ENCODE data around the gene ADGRL1.
"Not testable (repeated sequence)": the region's sequence is repeated elsewhere in the genome, so short reads cannot be mapped to it uniquely, and the experiment has no call there.

Gene ADGRL1

DNA sequence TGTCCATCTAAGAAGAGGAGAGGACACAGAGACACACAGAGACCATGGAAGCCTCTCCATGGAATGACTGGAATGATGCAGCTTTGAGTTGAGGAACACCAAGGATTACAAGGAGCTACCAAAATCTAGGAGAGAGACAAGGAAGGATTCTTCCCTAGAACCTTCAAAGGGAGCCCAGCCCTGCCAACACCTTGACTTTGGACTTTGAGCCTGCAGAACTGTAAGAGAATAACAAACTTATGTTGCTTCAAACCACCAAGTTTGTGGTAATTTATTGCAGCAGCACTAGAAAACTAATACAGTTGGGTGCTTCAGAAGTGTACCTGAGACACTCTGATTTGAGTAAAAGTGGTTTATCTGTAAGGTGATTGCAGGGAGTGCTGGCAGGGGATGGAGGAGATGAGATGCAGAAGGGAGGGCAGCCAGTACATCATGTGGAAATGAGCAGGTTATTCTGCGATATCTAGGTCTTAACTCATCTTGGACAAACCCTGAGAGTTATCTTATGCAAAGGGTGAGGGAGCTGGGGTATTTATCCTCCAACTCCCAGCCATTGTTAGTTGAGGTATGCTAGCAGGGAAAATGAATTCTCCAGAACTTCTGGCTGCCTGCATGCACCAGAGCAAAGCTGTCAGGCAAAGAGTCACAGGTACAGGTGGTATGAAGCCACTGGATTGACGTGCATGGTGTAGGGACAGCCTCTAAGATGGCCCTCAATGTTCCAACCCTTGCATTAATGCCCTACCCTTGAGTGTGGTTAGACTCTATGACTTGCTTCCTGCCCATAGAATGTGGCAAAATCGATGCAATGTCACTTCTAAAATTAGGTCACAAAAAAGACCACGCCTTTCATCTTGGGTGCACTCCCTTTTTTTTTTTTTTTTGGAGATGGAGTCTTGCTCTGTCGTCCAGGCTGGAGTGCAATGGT lies 31.3 kb upstream of the ADGRL1 start:
- no peak overlapping the region for H3K4me3 ChIP-seq (ENCODE audit: low read depth, low read length)
- TF ChIP-seq, protein P1, sequence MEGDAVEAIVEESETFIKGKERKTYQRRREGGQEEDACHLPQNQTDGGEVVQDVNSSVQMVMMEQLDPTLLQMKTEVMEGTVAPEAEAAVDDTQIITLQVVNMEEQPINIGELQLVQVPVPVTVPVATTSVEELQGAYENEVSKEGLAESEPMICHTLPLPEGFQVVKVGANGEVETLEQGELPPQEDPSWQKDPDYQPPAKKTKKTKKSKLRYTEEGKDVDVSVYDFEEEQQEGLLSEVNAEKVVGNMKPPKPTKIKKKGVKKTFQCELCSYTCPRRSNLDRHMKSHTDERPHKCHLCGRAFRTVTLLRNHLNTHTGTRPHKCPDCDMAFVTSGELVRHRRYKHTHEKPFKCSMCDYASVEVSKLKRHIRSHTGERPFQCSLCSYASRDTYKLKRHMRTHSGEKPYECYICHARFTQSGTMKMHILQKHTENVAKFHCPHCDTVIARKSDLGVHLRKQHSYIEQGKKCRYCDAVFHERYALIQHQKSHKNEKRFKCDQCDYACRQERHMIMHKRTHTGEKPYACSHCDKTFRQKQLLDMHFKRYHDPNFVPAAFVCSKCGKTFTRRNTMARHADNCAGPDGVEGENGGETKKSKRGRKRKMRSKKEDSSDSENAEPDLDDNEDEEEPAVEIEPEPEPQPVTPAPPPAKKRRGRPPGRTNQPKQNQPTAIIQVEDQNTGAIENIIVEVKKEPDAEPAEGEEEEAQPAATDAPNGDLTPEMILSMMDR (IDR thresholded peaks at IDR 0.05; ENCODE audit: low read depth, low read length), result no peak
- in situ Hi-C loops (cut with HindIII; ENCODE audit: low sequenced_read_pairs), result no loop called here
- DNase-seq (ENCODE audit: low read depth, low spot score), result no peak

DNA sequence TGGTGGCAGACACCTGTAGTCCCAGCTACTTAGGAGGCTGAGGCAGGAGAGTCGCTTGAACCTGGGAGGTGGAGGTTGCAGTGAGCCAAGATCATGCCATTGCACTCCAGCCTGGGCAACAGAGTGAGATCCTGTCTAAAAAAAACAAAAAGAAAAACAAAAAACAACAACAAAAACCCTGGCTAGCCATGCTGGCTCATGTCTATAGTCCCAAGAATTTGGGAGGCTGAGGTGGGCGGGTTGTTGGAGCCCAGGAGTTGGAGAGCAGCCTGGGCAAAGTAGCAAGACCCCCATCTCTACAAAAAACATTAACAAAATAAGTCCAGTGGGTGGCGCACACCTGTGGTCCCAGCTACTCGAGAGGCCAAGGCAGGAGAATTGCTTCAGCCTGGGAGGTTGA lies 27.0 kb upstream of the ADGRL1 start:
- H3K4me3 ChIP-seq (ENCODE audit: low read depth, low read length); in situ Hi-C loops (cut with HindIII; ENCODE audit: low sequenced_read_pairs); DNase-seq (ENCODE audit: low read depth, low spot score): not testable (repeated sequence)

DNA sequence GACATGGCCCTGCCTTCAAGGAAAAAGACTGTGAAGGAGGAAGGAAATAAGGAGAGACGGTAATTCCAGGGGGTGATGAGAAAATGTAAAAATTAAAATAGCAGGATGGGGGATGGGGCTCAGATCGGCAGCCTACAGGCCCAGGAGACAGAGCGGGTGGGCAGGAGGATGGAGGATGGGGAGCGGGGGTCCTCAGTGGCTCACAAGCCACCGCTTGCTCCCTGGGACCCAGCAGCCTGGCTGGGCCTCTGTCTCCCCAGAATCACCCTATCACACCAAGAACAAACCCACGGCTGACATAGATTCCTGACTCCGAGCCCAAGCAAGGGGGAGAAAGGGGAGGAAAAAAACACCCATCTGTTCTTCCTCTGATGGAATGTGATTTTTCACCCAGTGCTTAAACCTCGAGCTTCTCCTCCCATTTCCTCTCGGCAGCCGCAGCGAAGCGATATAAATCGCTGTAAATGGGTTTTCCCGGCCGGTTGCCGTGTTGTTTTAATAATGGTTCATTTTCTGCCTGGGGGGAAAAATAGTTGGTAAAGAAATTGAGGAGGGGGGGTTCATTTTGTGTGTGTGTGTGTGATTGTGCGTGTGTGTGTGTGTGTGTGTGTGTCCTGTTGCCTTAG lies 22.6 kb upstream of the ADGRL1 start:
- H3K4me3 ChIP-seq (ENCODE audit: low read depth, low read length); in situ Hi-C loops (cut with HindIII; ENCODE audit: low sequenced_read_pairs); DNase-seq (ENCODE audit: low read depth, low spot score): not testable (repeated sequence)

DNA sequence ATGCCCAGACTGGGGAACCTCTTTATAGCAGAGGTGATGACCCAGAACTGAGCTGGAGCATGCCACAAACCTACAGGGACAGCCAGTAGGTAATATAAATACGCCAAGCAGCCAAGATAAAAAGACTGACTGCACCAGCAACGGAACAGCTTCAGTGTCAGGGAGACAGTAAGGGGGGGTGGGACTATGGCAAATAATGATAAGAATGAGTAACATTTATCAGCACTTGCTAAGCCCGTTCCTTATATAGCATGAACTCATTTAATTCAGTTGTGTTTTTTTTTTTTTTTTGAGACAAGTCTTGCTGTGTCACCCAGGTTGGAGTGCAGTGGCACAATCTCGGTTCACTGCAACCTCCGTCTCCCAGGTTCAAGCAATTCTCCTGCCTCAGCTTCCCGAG lies 20.5 kb upstream of the ADGRL1 start:
- H3K4me3 ChIP-seq (ENCODE audit: low read depth, low read length); in situ Hi-C loops (cut with HindIII; ENCODE audit: low sequenced_read_pairs); DNase-seq (ENCODE audit: low read depth, low spot score): not testable (repeated sequence)

DNA sequence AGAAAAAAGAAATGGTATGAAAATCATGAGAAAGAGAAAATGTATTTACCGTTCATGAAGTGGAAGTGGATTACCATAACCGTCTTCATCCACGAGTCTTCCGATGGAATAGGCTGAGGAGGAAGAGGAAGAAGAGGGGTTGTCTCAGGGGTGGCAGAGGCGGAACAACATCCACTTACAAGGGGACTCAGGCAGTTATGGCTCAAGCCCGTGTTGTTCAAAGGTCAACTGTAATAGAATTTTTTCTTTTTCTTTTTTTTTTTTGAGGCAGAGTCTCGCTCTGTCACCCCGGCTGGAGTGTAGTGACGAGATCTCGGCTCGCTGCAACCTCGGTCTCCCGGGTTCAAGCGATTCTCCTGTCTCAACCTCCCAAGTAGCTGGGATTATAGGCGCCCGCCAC lies 16.9 kb upstream of the ADGRL1 start:
- TF ChIP-seq, protein P1 (IDR thresholded peaks at IDR 0.05; ENCODE audit: low read depth, low read length), result no peak
- no peak overlapping the region for H3K4me3 ChIP-seq (ENCODE audit: low read depth, low read length)

DNA sequence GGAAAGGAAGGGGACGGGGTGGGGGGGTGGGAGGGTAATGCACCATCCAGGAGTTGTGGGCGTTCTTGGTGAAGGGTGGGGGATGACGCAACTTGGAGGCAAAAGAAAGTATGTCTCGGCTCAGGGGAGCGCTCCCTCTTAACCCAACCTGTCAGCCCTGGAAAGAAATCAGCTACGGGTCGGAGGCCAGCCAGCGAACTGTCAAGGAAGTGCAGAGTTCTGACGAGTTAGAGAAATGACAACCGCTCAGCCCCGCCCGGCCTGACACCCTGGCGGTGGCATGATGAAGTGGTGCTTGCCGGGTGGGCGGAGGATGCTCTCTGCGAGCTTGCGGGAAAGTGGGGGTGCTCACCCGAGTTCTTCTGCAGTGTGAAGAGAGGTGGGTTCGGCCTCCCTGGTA lies 15.4 kb upstream of the ADGRL1 start:
- TF ChIP-seq, protein P1 (IDR thresholded peaks at IDR 0.05; ENCODE audit: low read depth, low read length), result peak; percentile 20
- in situ Hi-C loops (cut with HindIII; ENCODE audit: low sequenced_read_pairs); H3K4me3 ChIP-seq (ENCODE audit: low read depth, low read length); DNase-seq (ENCODE audit: low read depth, low spot score): not testable (repeated sequence)

More for the DNA sequence above, 16.9 kb upstream of the ADGRL1 start:
- in situ Hi-C loops (cut with HindIII; ENCODE audit: low sequenced_read_pairs), result no loop called here
- DNase-seq (ENCODE audit: low read depth, low spot score), result no peak

DNA sequence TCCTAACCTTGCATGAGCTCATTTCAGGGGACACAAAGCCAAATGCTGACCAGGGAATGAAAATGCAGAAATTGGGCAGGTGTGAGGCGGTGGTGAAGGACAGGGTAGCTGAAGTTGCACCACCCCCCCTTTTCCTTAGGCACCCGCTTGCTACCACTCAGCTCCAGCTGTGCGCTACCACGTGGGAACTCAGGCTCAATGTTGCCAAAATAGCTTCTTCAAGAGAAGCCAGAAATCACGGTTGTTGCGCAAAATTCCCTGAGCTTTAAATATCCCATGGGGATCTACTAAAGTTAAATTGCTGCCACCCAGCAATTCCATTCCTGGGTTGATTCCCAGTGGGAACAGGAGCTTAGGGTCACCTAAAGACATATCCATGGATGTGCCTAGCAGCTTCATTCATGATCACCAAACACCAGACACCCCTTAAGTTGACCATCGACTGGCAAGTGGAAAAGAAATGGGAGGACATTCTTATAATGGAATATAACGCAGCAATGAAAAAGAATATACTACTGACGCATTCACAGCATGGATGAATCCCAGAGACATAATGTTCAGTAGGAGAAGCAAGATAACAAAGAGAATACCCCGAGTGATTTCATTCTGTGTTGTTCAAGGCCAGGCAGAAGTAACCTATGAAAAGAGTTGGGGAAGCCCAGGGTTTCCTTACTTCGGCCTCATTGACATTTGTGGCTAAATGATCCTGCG lies 12.8 kb upstream of the ADGRL1 start:
- in situ Hi-C loops (cut with HindIII; ENCODE audit: low sequenced_read_pairs), result no loop called here
- H3K4me3 ChIP-seq (ENCODE audit: low read depth, low read length), result no peak overlapping the region
- TF ChIP-seq, protein P1 (IDR thresholded peaks at IDR 0.05; ENCODE audit: low read depth, low read length), result no peak
- DNase-seq (ENCODE audit: low read depth, low spot score), result no peak

DNA sequence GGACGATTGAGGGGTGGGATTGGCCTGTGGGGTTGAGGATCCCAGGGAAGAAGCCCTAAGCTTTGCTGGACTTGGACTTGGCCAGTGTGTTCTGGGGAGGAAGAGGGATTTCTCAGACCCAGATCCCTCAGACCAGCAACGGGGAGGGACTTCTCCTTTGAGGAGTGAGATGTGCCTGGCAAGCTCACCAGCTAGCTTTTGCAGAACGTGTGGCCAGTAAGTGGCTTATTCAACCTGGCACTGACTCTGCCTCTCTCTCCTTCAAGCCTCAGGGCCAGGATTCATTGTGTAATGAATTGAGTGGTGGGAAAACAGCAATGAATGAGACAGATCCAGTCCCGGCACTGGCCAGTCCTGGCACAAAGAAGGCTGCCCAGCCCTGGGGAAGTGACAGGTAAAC lies 11.9 kb upstream of the ADGRL1 start:
- DNase-seq (ENCODE audit: low read depth, low spot score); in situ Hi-C loops (cut with HindIII; ENCODE audit: low sequenced_read_pairs); H3K4me3 ChIP-seq (ENCODE audit: low read depth, low read length): not testable (repeated sequence)
